Posterior cingulate gyrus (tissue), 11 donors: ENCODE results near the gene YIPF2.
"Not testable (repeated sequence)": the region's sequence is repeated elsewhere in the genome, so short reads cannot be mapped to it uniquely, and the experiment has no call there.

Experiments
- DNase-seq, 10 donors: peaks; one replicate each; pipeline versions ENCODE4 v3.0.0 to v3.0.0-alpha.2; 2020 to 2021; ENCODE audit warnings: mixed read lengths in 3 of 10
- intact Hi-C: fragments of 100-400 bp; cut with DNase I; formaldehyde crosslinking; loops from one replicate; pipeline ENCODE4 v1.15.1; 2023

Gene YIPF2

DNA sequence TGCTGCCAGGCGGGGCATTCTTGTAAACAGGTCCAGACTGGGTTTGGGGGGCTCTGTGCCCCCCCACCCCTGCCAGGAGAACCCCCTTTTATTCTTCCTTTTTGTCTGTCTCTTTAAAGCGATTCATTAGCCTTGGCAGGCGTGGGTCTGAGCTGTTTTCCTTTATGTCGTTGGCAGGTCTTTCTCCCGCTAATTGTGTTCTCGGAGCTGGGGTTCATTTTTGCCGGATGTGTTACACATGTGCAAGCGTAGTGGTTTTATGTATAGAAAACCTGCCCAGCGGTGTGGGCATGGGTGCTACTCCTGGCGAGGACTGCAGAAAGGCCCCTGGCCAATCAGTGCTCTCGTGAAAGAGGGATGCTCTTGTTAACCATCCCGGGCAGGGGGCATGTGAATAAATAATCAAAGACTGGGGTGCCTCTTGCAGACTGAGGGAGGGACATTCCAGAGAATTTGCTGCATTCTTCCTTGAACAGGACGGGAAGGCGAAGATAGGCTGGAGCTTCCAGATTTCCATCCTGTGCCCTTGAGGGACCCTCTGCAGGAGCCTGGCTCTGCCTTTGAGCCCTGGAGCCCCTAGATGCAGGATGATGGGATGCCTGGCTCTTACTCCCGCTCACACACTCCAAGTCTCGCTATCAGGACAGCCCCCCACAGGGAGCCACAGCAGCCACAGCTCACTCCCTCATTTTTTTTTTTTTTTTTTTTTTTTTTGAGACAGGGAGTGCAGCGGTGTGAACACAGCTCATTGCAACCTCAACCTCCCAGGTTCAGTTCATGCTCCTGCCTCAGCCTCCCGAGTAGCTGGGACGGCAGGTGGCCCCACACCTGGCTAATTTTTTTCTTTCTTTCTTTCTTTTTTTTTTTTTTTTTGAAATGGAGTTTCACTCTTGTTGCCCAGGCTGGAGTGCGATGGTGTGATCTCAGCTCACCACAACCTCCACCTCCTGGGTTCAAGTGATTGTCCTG is 43.0 kb downstream of the YIPF2 start:
- intact Hi-C loops, result no loop called here
- peak in 1 of 10 donors; percentile 72 for DNase-seq

- DNase-seq, result no peak
- intact Hi-C loops, result no loop called here
Observed at GRCh38 chr19:10884274-10884673, 44.2 kb downstream of the YIPF2 start.

DNA sequence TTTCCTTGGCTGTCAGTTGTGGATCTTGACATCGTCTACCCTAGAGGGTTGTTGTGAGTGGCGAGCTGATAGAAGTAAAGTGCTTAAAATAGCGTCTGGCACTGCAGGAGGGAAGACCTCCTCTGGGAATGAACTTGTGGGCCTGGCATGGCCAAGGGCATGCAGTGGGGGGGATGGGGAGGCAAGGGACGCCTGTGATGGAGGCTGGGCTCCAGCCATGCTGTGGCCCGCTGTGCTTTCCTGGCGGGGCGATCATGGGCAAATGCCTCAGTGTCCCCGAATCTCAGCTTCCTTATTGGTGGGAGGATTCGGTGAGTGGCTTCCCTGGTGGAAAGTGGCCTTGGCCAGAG is 46.4 kb downstream of the YIPF2 start:
- DNase-seq, result peak in 1 of 10 donors; percentile 33
- intact Hi-C loops, result no loop called here

DNA sequence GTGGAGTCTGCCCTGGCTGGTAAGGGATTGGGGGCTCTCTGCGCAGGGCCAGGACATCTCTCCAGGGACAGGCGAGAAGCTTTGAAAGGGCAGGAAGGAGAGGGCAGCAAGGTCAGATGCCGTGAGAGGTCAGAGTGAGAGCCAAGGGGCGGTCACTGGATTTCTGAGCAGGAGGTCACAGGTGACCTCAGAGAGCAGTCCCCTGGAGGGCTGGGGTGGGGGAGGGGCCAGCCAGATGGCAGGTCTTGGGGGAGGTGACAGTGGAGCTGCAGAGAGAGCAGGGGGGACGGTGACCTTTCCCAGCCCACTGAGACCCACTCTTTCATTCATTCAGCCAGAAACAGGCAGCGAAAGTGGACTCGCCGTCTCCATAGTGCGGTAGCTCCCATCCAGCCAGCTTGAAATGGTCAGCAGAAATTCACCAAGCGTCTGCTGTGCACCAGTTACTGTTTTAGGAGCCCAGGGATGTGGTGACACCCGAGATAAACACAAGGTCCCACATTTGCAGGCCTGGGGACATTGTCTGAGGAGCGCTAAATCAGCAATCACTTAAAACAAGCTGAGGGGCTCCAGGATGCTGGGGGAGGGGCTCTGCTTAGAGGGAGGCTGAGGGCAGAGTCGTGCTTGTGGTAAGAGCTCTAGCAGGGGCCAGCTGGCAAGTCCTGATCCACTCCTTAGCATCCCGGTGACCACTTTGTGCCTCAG is 46.9 kb downstream of the YIPF2 start:
- DNase-seq, result peak in 1 of 10 donors; percentile 57
- intact Hi-C loops, result no loop called here

GRCh38 chr19:10878253-10878652 is 50.2 kb downstream of the YIPF2 start:
- intact Hi-C loops, result no loop called here
- DNase-seq, result no peak

- intact Hi-C loops, result not testable (repeated sequence)
Observed at GRCh38 chr19:10877608-10878007, 50.8 kb downstream of the YIPF2 start.

DNA sequence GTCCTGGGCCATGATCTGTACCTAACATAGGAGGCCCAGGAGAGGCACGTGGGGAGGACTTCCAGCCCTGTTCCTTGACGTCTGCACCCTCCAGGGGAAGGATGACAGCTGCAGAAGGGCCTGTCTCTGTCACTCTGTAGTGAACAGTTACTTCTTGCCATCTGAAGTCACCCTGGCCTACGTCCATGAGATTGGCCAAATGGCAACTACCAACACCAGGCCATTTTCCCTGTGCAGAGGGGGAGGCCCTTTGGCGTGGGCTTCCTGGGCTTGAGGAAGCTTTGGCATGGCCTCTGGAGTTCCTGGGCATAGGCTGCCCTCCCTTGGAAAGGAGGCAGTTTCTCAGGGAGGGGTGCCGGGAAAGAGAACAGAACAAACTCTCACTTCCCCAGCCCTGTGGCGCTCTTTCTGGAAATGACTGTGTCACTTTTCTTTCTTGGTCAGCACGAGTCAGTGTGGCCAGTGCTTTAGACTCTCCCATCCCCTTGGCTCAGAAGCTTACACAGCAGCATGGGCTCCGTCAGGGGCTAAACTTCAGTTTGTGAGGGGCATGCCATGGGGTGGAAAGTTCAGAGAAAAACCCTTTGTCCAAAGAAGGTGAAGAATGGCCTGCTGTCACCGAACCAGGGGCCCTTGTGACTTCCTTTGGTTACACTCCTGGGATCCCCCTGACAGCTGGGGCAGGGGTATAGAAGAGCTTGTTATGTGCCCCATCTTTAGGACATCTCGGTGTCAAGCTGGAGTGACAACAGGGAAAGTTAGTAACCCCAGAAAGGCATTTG is 51.8 kb downstream of the YIPF2 start:
- intact Hi-C loops, result no loop called here
- DNase-seq, result peak in 1 of 10 donors; percentile 88

More at GRCh38 chr19:10877608-10878007, 50.8 kb downstream of the YIPF2 start:
- DNase-seq, result not testable (repeated sequence)

- no peak for DNase-seq
- intact Hi-C loops, result loop anchor here (5.0 kb wide), 1 partner anchor 53 kb away; the partner anchor contains the start of genes TIMM29 and YIPF2
Observed at GRCh38 chr19:10874024-10874423, 54.4 kb downstream of the YIPF2 start.

- intact Hi-C loops, result loop anchor here (5.0 kb wide), 1 partner anchor 55 kb away; the partner anchor contains the start of genes TIMM29 and YIPF2
- DNase-seq, result no peak
Observed at GRCh38 chr19:10872546-10873107, 55.8 kb downstream of the YIPF2 start.
